ENCODE results near the gene FYB1.

DNA sequence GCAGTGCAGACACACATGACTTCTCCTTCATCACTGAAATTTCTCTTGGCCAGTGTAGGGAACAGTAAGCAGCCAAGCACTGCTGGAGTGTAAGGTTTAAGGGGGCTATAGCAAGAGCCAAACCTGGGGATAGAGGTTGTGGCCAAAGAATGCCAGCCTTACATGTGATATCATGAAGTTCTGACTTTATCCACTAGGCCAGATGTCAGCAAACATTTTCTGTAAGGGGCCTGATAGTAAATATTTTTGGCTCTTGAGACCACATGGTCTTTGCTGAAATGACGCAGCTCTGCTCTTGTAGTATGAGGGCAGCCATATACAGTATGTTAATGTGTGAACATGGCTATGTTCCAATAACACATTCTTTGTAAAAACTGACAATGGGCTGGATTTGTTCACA, 29.7 kb upstream of the FYB1 start:
- TF ChIP-seq, protein P1, sequence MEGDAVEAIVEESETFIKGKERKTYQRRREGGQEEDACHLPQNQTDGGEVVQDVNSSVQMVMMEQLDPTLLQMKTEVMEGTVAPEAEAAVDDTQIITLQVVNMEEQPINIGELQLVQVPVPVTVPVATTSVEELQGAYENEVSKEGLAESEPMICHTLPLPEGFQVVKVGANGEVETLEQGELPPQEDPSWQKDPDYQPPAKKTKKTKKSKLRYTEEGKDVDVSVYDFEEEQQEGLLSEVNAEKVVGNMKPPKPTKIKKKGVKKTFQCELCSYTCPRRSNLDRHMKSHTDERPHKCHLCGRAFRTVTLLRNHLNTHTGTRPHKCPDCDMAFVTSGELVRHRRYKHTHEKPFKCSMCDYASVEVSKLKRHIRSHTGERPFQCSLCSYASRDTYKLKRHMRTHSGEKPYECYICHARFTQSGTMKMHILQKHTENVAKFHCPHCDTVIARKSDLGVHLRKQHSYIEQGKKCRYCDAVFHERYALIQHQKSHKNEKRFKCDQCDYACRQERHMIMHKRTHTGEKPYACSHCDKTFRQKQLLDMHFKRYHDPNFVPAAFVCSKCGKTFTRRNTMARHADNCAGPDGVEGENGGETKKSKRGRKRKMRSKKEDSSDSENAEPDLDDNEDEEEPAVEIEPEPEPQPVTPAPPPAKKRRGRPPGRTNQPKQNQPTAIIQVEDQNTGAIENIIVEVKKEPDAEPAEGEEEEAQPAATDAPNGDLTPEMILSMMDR (conservative IDR thresholded peaks at IDR 0.05; ENCODE audit: low read length) = no peak
- no peak for TF ChIP-seq EZH2phosphoT487 (IDR thresholded peaks at IDR 0.05; ENCODE audit: borderline replicate concordance, low read depth, low read length)
